Tibial artery (tissue), 4 donors: Measurements from ENCODE around the gene ITGB4.

Experiments used
- DNase-seq, 2 donors: peaks; one replicate each; pipeline ENCODE4 v3.0.0-alpha.2; 2019
- H3K27ac ChIP-seq, 2 donors: fragments of 200-600 bp; sonication (generic) in 1 of 2; 1 replicate in 1 of 2; 2 replicates in 1 of 2; pipeline ENCODE4 v1.5.1; 2018 to 2019; ENCODE audit warnings: mild to moderate bottlenecking in 1 of 2
- H3K27me3 ChIP-seq, 2 donors: fragments of 200-600 bp; sonication (generic) in 1 of 2; one replicate each; pipeline versions ENCODE4 v1.5.1 to v1.6.0; 2016 to 2019
- H3K36me3 ChIP-seq, 3 donors: fragments of 200-600 bp; sonication (generic) in 2 of 3; one replicate each; pipeline ENCODE4 v1.5.1; 2016 to 2019; ENCODE audit warnings: mild to moderate bottlenecking in 2 of 3
- H3K4me1 ChIP-seq, 4 donors: fragments of 200-600 bp; sonication (generic) in 2 of 4; 1 replicate in 3 of 4; 2 replicates in 1 of 4; pipeline ENCODE4 v1.5.1; 2016 to 2019
- H3K4me3 ChIP-seq, 2 donors: fragments of 200-600 bp; sonication (generic) in 1 of 2; 1 replicate in 1 of 2; 2 replicates in 1 of 2; pipeline ENCODE4 v1.5.1; 2018 to 2019; ENCODE audit warnings: mild to moderate bottlenecking in 2 of 2
- H3K9me3 ChIP-seq, 3 donors: fragments of 200-600 bp; sonication (generic) in 1 of 3; one replicate each; pipeline ENCODE4 v1.5.1; 2016 to 2019
- intact Hi-C: fragments of 100-400 bp; cut with DNase I; formaldehyde crosslinking; loops from one replicate; pipeline ENCODE4 v1.15.0; 2023; ENCODE audit warnings: low total_unique reads
- TF ChIP-seq, protein P1 (sequence below), 2 experiments: fragments of 200-600 bp in 1 of 2; fragments of 450-650 bp in 1 of 2; IDR thresholded peaks; one replicate each; pipeline ENCODE4 v1.5.1; 2017 to 2019; ENCODE audit warnings: antibody characterized with exemption in 2 of 2, mild to moderate bottlenecking in 1 of 2, moderate library complexity in 1 of 2

The ITGB4 gene

DNA sequence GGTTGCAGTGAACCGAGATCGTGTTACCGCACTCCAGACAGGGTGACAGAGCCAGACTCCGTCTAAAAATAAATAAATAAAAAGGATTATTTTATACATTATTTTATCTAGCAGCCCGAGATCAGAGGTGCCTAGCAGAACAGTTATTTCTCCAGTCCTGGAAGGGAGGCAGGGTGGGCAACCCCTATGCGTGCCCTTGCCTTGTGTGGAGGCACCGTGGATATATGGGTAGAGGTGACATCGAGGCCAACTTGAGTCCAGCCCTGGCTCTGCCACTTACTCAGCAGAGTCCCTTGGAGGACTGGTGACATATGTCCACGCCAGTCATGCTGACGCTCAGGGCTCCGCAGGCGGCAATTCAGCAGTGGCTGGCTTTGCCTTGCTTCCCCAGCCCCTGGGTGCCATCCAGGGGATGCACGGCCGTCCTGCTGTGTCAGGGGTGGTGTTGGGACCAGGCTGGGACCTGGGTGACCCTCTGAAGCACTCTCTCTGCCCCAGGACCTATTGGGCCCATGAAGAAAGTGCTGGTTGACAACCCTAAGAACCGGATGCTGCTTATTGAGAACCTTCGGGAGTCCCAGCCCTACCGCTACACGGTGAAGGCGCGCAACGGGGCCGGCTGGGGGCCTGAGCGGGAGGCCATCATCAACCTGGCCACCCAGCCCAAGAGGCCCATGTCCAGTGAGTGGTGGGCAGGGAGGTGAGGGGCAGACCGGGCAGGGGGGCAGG is 30.6 kb downstream of the ITGB4 start:
- Histone ChIP-seq H3K27me3 (no peaks in the 10 kb centered on the region), H3K27ac (no peak overlapping the region), H3K4me1 (peaks cover 0 to 31% (median 22%) of the 10 kb centered on the region in 4 donors), H3K36me3 (peaks cover 0 to 73% (median 0%) of the 10 kb centered on the region in 3 donors), H3K9me3 (no peaks in the 10 kb centered on the region), H3K4me3 (no peak overlapping the region)
- TF ChIP-seq, protein P1, sequence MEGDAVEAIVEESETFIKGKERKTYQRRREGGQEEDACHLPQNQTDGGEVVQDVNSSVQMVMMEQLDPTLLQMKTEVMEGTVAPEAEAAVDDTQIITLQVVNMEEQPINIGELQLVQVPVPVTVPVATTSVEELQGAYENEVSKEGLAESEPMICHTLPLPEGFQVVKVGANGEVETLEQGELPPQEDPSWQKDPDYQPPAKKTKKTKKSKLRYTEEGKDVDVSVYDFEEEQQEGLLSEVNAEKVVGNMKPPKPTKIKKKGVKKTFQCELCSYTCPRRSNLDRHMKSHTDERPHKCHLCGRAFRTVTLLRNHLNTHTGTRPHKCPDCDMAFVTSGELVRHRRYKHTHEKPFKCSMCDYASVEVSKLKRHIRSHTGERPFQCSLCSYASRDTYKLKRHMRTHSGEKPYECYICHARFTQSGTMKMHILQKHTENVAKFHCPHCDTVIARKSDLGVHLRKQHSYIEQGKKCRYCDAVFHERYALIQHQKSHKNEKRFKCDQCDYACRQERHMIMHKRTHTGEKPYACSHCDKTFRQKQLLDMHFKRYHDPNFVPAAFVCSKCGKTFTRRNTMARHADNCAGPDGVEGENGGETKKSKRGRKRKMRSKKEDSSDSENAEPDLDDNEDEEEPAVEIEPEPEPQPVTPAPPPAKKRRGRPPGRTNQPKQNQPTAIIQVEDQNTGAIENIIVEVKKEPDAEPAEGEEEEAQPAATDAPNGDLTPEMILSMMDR (IDR thresholded peaks at IDR 0.05) = no peak
- DNase-seq = no peak
- intact Hi-C loops = loop anchor here (5.0 kb wide), 1 partner anchor 80 kb away; no protein-coding TSS in a partner anchor

DNA sequence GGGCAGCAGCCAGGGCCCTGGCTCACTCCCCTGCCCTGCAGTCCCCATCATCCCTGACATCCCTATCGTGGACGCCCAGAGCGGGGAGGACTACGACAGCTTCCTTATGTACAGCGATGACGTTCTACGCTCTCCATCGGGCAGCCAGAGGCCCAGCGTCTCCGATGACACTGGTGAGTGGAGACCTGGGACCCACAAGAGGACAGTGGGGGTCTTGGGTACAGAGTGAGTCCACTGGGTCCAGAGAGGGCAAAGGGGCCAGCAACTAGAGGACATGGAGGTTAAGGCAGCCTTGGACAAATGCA is 31.1 kb downstream of the ITGB4 start:
- DNase-seq = no peak
- TF ChIP-seq, protein P1 (IDR thresholded peaks at IDR 0.05) = no peak
- intact Hi-C loops = loop anchor here (5.0 kb wide), 1 partner anchor 80 kb away; no protein-coding TSS in a partner anchor
- Histone ChIP-seq H3K9me3 (no peaks in the 10 kb centered on the region), H3K4me3 (no peak overlapping the region), H3K27ac (no peak overlapping the region), H3K27me3 (no peaks in the 10 kb centered on the region), H3K4me1 (peaks cover 0 to 31% (median 22%) of the 10 kb centered on the region in 4 donors), H3K36me3 (peaks cover 0 to 78% (median under 1%) of the 10 kb centered on the region in 3 donors)

DNA sequence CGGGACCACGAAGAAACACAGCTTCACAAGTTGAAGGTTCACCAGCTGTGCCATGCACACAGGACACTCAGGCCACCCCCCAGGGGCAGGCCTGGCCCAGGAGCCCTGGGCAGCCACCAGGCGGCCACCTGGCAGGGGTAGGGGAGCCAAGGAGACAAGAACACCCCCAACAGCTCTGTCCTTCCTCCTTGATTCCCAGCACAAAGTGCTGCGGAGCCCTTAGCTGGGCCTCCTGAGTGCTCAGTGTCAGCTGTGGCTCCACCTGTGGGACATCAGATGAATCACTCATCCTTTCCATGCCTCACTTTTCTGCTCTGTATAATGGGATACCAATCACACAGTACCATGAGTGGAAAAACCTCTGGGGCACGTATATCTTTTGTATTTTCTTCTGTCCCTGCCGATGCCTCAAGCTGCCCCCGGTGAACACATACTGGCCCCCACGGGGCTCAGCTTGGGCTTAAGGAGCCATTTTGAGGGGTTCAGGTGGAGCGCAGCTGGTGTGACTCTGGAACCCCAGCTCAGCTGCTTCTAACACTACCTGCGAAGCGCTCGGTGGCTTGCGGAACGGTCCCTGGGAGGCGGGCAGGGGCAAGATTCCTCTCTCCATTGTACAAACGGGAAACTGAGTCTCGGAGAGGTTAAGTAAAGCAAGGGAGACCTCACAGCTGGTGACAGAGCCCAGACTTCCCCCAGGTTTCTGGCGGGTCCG is 31.7 kb downstream of the ITGB4 start:
- Histone ChIP-seq H3K36me3 (peaks cover 0 to 84% (median 6%) of the 10 kb centered on the region in 3 donors), H3K4me3 (peak overlapping the region; percentile 46 to 47), H3K27me3 (no peaks in the 10 kb centered on the region), H3K4me1 (peaks cover 0 to 28% (median 19%) of the 10 kb centered on the region in 4 donors), H3K9me3 (no peaks in the 10 kb centered on the region), H3K27ac (peak overlapping the region in 1 of 2 donors; percentile 47)
- TF ChIP-seq, protein P1 (IDR thresholded peaks at IDR 0.05) = no peak
- intact Hi-C loops = loop anchor here (5.0 kb wide), 1 partner anchor 81 kb away; no protein-coding TSS in a partner anchor
- no peak for DNase-seq

DNA sequence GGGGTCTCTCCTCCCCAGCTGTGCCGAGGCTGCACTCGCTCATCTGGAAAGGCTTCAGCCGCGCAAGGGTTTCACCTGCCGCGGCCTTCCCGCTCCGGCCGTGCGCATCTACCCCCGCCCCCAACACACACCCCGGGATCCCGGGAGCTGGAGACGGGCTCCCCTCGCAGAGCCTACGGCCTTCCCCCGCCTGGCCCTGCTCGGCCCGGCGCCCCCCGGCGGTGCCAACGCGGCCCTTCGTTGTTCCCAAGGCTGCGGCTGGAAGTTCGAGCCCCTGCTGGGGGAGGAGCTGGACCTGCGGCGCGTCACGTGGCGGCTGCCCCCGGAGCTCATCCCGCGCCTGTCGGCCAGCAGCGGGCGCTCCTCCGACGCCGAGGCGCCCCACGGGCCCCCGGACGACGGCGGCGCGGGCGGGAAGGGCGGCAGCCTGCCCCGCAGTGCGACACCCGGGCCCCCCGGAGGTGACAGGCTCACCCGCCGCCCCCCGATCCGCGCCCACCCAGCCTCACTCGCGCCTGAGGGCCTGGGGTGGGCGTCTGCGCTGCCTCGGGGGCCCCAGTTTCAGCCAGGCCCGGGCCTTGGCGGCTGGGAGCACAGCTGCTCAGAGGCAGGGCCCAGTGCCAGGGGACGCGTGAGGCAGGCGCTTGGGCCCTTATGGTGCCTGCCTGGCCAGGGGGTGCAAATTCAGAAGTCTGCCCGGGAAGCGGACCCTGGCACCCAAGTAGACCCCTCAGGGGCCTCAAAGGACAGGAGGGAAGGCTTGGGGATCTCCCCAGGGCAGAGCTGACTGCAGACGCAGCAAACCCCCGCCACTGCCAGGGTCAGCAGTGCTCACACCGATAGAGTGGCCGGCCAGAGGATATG is 32.5 kb downstream of the ITGB4 start:
- no peaks in the 10 kb centered on the region for H3K9me3 ChIP-seq
- TF ChIP-seq, protein P1 (IDR thresholded peaks at IDR 0.05) = peak; percentile 46 to 53
- DNase-seq = peak in 1 of 2 donors; percentile 83
- H3K27ac ChIP-seq = peak overlapping the region; percentile 39 to 47
- intact Hi-C loops = loop anchor here (5.0 kb wide), 1 partner anchor 81 kb away; no protein-coding TSS in a partner anchor
- H3K4me3 ChIP-seq = peak overlapping the region; percentile 46 to 47
- peaks cover 0 to 28% (median 19%) of the 10 kb centered on the region in 4 donors for H3K4me1 ChIP-seq
- peaks cover 0 to 92% (median 10%) of the 10 kb centered on the region in 3 donors for H3K36me3 ChIP-seq
- no peaks in the 10 kb centered on the region for H3K27me3 ChIP-seq
